Tibial nerve (tissue), 4 donors: ENCODE results near the gene HMHB1. TPM values are rescaled to one million over a fixed set of nuclear protein-coding genes. Genes with fewer than 3 reads are reported as not detected.

Source experiments
- DNase-seq, 2 donors: peaks; one replicate each; pipeline ENCODE4 v3.0.0-alpha.2; 2019; ENCODE audit warnings: low spot score in 2 of 2
- H3K27ac ChIP-seq, 4 donors: fragments of 200-600 bp; sonication (generic) in 3 of 4; one replicate each; pipeline ENCODE4 v1.5.1; 2017 to 2019; ENCODE audit warnings: mild to moderate bottlenecking in 1 of 4
- H3K27me3 ChIP-seq, 2 donors: fragments of 200-600 bp; sonication (generic) in 1 of 2; one replicate each; pipeline versions ENCODE4 v1.5.1 to v1.6.0; 2017 to 2019
- H3K36me3 ChIP-seq, 3 donors: fragments of 200-600 bp; sonication (generic); one replicate each; pipeline ENCODE4 v1.5.1; 2018 to 2019
- H3K4me1 ChIP-seq, 4 donors: fragments of 200-600 bp; sonication (generic) in 3 of 4; one replicate each; pipeline ENCODE4 v1.5.1; 2017 to 2019
- H3K4me3 ChIP-seq, 4 donors: fragments of 200-600 bp; sonication (generic) in 3 of 4; one replicate each; pipeline ENCODE4 v1.5.1; 2017 to 2019; ENCODE audit warnings: mild to moderate bottlenecking in 1 of 4, moderate library complexity in 1 of 4
- H3K9me3 ChIP-seq, 4 donors: fragments of 200-600 bp; sonication (generic) in 3 of 4; one replicate each; pipeline ENCODE4 v1.5.1; 2017 to 2019
- EP300 ChIP-seq, 2 donors: sonication (generic); formaldehyde crosslinking; IDR thresholded peaks; one replicate each; pipeline ENCODE4 v1.6.1; 2017; ENCODE audit warnings: antibody characterized with exemption in 2 of 2, mild to moderate bottlenecking in 1 of 2
- POLR2A ChIP-seq, 2 donors: fragments of 450-650 bp; IDR thresholded peaks; one replicate each; pipeline ENCODE4 v1.6.1; 2017; ENCODE audit warnings: antibody characterized with exemption in 2 of 2, mild to moderate bottlenecking in 2 of 2, moderate library complexity in 2 of 2
- WGBS, 2 donors: methylation state at CpG; one replicate each; pipeline ENCODE4 v1.1.5; 2018; 5-methylcytosine and 5-hydroxymethylcytosine counted together
- total RNA-seq, 4 donors: library from RNA; depleted of rRNA; stranded (reverse); fragments of >200 nt; gene quantifications; one replicate each; pipeline ENCODE4 v1.1.0, GENCODE V29; 2016
- TF ChIP-seq, protein P1 (sequence below), 5 experiments: fragments of 200-600 bp in 3 of 5; fragments of 450-650 bp in 2 of 5; sonication (generic) in 3 of 5; IDR thresholded peaks; one replicate each; pipeline ENCODE4 v1.5.1; 2016 to 2019; ENCODE audit warnings: antibody characterized with exemption in 5 of 5, mild to moderate bottlenecking in 3 of 5, moderate library complexity in 2 of 5

Gene HMHB1
- not detected for total RNA-seq

DNA sequence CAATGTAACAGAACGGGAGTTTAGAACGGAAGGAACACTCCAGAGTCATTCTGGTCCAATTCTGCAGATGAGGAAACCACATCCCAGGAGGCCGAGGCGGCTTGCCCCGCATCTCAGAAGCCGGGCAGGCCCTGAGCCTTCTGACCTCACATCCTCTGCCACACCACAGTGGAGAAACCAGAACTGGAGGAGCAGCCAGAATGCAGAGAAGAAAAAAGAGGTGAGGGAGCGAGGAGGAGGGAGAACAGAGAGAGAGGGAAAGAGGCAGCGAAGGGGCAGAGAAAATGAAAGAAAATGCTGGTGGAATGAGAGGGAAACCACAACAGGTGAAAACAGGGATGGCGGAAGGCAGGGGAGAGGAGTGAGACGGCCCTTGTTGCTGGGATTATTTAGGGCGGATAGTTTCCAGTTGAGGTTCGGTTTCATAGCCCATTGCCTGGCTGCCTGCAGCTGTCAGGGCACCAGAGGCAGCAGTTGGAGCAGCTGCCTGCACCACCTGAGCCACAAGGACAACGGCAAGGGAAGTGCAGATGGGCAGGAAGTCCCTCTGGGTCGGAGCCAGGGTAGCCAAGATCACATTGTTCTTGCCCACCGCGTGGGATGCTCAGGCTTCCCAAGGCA is at the start of gene HMHB1:
TSS of gene HMHB1 (plus strand) at position 77 of the 621 bp plus-strand sequence.
- no peaks in the 10 kb centered on the region for H3K4me1 ChIP-seq
- no peaks in the 10 kb centered on the region for H3K36me3 ChIP-seq
- no peaks in the 10 kb centered on the region for H3K27me3 ChIP-seq
- no peaks in the 10 kb centered on the region for H3K9me3 ChIP-seq
- no peak within 1 kb of the TSS for H3K4me3 ChIP-seq
- 74 to 76% methylated on average over 16 of the region's 16 CpGs for WGBS, 2 donors
- no peak for DNase-seq
- TF ChIP-seq POLR2A (IDR thresholded peaks at IDR 0.05): no peak
- TF ChIP-seq EP300 (IDR thresholded peaks at IDR 0.05): no peak
- TF ChIP-seq, protein P1, sequence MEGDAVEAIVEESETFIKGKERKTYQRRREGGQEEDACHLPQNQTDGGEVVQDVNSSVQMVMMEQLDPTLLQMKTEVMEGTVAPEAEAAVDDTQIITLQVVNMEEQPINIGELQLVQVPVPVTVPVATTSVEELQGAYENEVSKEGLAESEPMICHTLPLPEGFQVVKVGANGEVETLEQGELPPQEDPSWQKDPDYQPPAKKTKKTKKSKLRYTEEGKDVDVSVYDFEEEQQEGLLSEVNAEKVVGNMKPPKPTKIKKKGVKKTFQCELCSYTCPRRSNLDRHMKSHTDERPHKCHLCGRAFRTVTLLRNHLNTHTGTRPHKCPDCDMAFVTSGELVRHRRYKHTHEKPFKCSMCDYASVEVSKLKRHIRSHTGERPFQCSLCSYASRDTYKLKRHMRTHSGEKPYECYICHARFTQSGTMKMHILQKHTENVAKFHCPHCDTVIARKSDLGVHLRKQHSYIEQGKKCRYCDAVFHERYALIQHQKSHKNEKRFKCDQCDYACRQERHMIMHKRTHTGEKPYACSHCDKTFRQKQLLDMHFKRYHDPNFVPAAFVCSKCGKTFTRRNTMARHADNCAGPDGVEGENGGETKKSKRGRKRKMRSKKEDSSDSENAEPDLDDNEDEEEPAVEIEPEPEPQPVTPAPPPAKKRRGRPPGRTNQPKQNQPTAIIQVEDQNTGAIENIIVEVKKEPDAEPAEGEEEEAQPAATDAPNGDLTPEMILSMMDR (IDR thresholded peaks at IDR 0.05): no peak
- H3K27ac ChIP-seq: no peak within 1 kb of the TSS

DNA sequence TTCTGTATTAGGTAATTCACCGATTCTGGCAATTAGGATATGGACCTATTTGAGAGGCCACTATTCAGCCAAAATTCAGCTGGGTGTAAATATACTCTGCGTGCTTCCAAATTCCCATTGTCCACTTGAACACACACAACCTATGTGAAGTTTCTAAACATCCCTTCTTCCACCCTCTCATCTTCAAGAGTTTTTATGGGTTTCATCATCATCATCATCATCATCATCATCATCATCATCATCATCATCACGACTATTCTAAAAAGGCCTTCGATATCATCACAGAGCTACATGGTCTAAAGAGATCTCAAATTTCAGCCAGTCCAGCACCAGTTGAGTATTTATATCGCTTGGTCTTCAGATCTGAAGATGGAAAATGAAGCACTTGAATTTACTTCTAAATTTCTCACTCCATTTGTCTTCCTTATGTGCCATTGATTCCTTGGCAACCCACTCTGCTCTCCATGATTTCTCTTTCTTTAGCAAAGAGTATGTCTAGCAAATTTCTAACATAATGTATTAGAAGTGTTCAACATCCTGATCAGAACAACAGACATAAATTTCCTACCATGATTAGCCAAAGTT is 49.2 kb upstream of the HMHB1 start:
- H3K36me3 ChIP-seq: no peaks in the 10 kb centered on the region
- no peak for TF ChIP-seq EP300 (IDR thresholded peaks at IDR 0.05)
- TF ChIP-seq, protein P1 (IDR thresholded peaks at IDR 0.05): no peak
- no peak for TF ChIP-seq POLR2A (IDR thresholded peaks at IDR 0.05)
- H3K27ac ChIP-seq: no peak overlapping the region
- no peak for DNase-seq
- no peaks in the 10 kb centered on the region for H3K27me3 ChIP-seq
- WGBS, 2 donors: 94 to 97% methylated on average over 5 of the region's 5 CpGs
- H3K4me1 ChIP-seq: peaks cover 0 to 6% (median 0%) of the 10 kb centered on the region in 4 donors
- H3K4me3 ChIP-seq: no peak overlapping the region
- no peaks in the 10 kb centered on the region for H3K9me3 ChIP-seq

DNA sequence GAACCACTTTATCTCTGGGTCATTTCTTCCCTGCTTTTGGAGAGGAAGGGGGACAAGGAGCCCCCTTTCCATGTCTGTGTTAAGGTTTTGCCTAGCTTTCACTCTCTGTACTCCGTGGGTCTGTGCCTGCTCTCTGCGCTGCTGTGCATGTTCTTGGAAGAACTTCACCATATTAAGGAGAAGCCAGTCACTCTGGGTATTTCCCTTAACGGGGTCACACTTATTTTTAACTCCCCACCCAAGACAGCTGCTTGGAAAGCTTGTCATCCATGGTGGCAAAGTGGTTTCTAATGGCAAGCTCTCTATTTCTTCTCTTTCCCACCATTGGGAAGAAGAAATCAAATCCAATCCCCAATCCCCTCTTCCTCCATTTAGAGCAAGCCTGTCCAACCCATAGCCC is 44.8 kb upstream of the HMHB1 start:
- peaks cover 0 to 12% (median 3%) of the 10 kb centered on the region in 4 donors for H3K4me1 ChIP-seq
- no peak for DNase-seq
- H3K4me3 ChIP-seq: no peak overlapping the region
- H3K27me3 ChIP-seq: no peaks in the 10 kb centered on the region
- WGBS, 2 donors: 86 to 89% methylated on average over 3 of the region's 3 CpGs
- TF ChIP-seq POLR2A (IDR thresholded peaks at IDR 0.05) (no peak), EP300 (IDR thresholded peaks at IDR 0.05) (no peak)
- TF ChIP-seq, protein P1 (IDR thresholded peaks at IDR 0.05): no peak
- no peaks in the 10 kb centered on the region for H3K36me3 ChIP-seq
- H3K9me3 ChIP-seq: peaks cover 0 to 4% (median 0%) of the 10 kb centered on the region in 4 donors
- H3K27ac ChIP-seq: no peak overlapping the region

DNA sequence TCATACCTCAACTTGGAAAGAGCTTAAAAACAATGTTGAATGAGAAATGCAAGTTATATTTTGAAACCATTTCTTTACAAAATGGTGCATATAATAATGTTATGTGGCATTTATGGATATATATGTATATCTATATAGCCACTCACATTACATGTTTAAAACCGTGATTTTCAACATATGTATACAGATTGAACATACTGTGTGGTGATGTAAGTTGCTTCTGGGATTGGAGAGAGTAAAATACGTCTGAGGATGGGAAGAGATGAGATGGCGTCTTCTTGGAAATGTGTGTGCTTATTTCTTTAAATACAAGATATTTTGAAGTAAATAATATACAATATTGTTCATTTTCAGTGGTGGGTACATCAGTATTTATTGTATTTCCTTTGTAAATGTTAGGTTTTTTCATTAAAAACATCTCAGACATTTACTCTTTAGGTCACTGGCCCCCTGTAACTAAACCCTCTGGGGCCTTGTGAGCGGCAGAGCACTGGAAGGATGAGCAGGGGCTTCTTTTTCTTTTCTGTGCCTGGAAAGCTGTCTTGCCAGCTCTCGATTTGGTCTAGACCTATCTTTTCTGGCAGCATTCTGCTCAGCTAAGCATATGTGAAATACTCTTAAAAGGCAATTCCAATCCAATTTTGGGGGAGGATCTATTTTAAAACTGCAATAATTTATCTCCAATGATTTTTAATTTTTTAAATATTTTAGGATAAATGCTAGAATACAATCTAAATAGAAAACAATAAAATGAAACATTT is 42.8 kb upstream of the HMHB1 start:
- DNase-seq: no peak
- no peak overlapping the region for H3K4me3 ChIP-seq
- WGBS, 2 donors: 94 to 95% methylated on average over 5 of the region's 5 CpGs
- peaks cover 0 to 4% (median 0%) of the 10 kb centered on the region in 4 donors for H3K9me3 ChIP-seq
- no peak for TF ChIP-seq POLR2A (IDR thresholded peaks at IDR 0.05)
- no peak for TF ChIP-seq EP300 (IDR thresholded peaks at IDR 0.05)
- TF ChIP-seq, protein P1 (IDR thresholded peaks at IDR 0.05): no peak
- H3K27ac ChIP-seq: no peak overlapping the region
- no peaks in the 10 kb centered on the region for H3K36me3 ChIP-seq
- H3K27me3 ChIP-seq: no peaks in the 10 kb centered on the region
- peaks cover 0 to 19% (median 3%) of the 10 kb centered on the region in 4 donors for H3K4me1 ChIP-seq

DNA sequence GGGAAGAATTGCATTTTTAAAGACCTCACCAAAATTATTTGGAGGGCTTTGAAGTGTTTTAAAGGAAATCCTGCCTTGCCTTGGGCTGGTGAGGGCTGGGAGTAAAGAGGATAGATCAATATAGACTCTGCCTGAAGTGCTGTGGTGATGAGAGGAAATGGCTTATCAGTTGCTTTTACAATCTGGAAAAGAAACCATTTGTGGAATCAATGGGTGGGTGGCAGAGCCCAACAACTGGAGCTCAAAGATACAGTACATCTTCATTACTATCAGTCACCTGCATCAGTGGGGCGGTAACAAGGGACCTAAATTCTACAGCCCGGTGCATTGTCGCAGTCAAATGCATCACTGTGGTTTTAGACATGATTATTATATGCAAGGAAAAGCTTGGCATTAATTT is 41.5 kb upstream of the HMHB1 start:
- Histone ChIP-seq H3K4me1 (peaks cover 0 to 19% (median 3%) of the 10 kb centered on the region in 4 donors), H3K27me3 (no peaks in the 10 kb centered on the region), H3K27ac (no peak overlapping the region), H3K36me3 (no peaks in the 10 kb centered on the region), H3K9me3 (peaks cover 0 to 4% (median 0%) of the 10 kb centered on the region in 4 donors), H3K4me3 (no peak overlapping the region)
- 95 to 96% methylated on average over 3 of the region's 3 CpGs for WGBS, 2 donors
- TF ChIP-seq, protein P1 (IDR thresholded peaks at IDR 0.05): no peak
- TF ChIP-seq POLR2A (IDR thresholded peaks at IDR 0.05): no peak
- no peak for TF ChIP-seq EP300 (IDR thresholded peaks at IDR 0.05)
- no peak for DNase-seq
